Measurements from ENCODE around the gene CCDC18.

DNA sequence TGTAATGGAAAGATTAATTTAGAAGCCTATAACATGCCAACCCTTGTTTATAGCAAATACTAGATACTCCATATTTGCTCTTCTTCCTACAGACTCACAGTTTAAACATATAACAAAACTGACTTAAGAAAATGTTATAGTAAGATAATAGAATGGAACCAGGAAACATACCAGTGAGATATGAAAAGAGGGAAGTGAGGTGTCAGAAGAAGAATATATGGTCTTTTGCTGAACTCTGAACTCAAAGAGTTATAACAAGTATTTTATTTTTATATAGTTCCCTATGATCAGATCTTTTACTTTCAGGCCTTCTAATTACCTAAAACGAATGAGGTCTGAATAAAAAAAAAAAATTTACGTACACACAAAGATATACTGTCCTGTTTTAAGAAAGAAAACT is 21.2 kb upstream of the CCDC18 start:
- TF ChIP-seq EZH2 (IDR thresholded peaks at IDR 0.05) (no peak), POLR2AphosphoS5 (IDR thresholded peaks at IDR 0.05; ENCODE audit: borderline replicate concordance, low read depth, low read length) (no peak), FOXP2 (optimal IDR thresholded peaks at IDR 0.05; ENCODE audit: control extremely low read depth, extremely low read length, insufficient read depth) (no peak)

Data from SK-N-MC (cell line).